Measurements from ENCODE around the gene EBLN2. TPM values are rescaled to one million over a fixed set of nuclear protein-coding genes. Genes with fewer than 3 reads are reported as not detected.
A peak's percentile ranks its signal among the peaks of the same experiment; 100 is the strongest.

EBLN2 gene
- total RNA-seq, 2 donors from 2014 or later: 0.67 to 1.4 TPM

- Histone ChIP-seq H3K36me3 (no peaks in the 10 kb centered on the region), H3K27ac (no peak overlapping the region), H3K27me3 (no peaks in the 10 kb centered on the region), H3K4me1 (peaks cover 0 to 56% of the 10 kb centered on the region in 2 donors), H3K4me3 (no peak overlapping the region), H3K9me3 (no peaks in the 10 kb centered on the region)
- DNase-seq (ENCODE audit: low spot score): no peak
- no peak for TF ChIP-seq CTCF (IDR thresholded peaks at IDR 0.05)
These were observed 35.2 kb upstream of the EBLN2 start for GRCh38 chr3:73026111-73026759.

DNA sequence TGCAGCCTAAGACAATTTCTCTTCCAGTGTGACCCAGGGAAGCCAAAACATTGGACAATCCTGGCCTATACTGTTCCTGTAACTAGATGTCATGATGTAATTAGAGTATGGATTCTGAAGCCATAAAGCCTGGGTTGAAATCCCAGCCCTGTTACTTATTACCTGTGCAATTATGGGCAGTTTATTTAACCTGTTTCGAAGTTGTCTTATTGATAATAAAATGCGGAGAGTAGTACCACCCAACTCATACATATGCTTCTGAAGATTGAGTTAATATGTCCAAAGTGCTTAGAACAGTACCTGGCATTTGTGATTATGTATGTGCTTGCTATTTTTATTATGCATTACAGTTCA is 34.7 kb upstream of the EBLN2 start:
- no peak for TF ChIP-seq CTCF (IDR thresholded peaks at IDR 0.05)
- Histone ChIP-seq H3K9me3 (no peaks in the 10 kb centered on the region), H3K4me1 (peaks cover 0 to 53% of the 10 kb centered on the region in 2 donors), H3K4me3 (no peak overlapping the region), H3K27ac (no peak overlapping the region), H3K36me3 (no peaks in the 10 kb centered on the region), H3K27me3 (no peaks in the 10 kb centered on the region)
- no peak for DNase-seq (ENCODE audit: low spot score)

DNA sequence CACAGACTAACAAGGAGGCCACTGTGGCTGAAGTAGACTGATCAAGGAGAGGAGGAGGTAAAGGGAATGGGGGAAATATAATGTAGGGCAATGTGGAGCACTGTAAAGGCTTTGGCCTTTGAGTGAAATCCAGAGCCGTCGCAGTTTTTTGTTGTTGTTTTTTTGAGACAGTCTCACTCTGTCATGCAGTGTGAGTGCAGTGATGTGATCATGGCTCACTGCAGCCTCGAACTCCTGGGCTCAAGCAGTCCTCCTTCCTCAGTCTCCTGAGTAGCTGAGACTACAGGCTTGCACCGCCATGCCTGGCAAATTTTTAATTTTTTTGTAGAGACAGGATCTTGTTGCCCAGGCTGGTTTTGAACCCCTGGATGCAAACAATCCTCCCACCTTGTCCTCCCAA is 32.7 kb upstream of the EBLN2 start:
- Histone ChIP-seq H3K4me3 (no peak overlapping the region), H3K27me3 (no peaks in the 10 kb centered on the region), H3K9me3 (no peaks in the 10 kb centered on the region), H3K36me3 (no peaks in the 10 kb centered on the region), H3K27ac (peak overlapping the region in 1 of 2 donors; percentile 42), H3K4me1 (peaks cover 0 to 50% of the 10 kb centered on the region in 2 donors)
- no peak for DNase-seq (ENCODE audit: low spot score)
- no peak for TF ChIP-seq CTCF (IDR thresholded peaks at IDR 0.05)

- no peak overlapping the region for H3K4me3 ChIP-seq
- no peaks in the 10 kb centered on the region for H3K9me3 ChIP-seq
- peak overlapping the region in 1 of 2 donors; percentile 42 for H3K27ac ChIP-seq
- DNase-seq (ENCODE audit: low spot score): no peak
- H3K4me1 ChIP-seq: peaks cover 0 to 47% of the 10 kb centered on the region in 2 donors
- no peak for TF ChIP-seq CTCF (IDR thresholded peaks at IDR 0.05)
- H3K27me3 ChIP-seq: no peaks in the 10 kb centered on the region
- H3K36me3 ChIP-seq: no peaks in the 10 kb centered on the region
These were observed 32.1 kb upstream of the EBLN2 start for GRCh38 chr3:73029321-73029796.

GRCh38 chr3:73030073-73030597 is 31.3 kb upstream of the EBLN2 start:
- no peak for DNase-seq (ENCODE audit: low spot score)
- TF ChIP-seq CTCF (IDR thresholded peaks at IDR 0.05): no peak
- Histone ChIP-seq H3K27ac (peak overlapping the region in 1 of 2 donors; percentile 7), H3K4me3 (no peak overlapping the region), H3K4me1 (peaks cover 0 to 43% of the 10 kb centered on the region in 2 donors), H3K27me3 (no peaks in the 10 kb centered on the region), H3K9me3 (no peaks in the 10 kb centered on the region), H3K36me3 (no peaks in the 10 kb centered on the region)
